Fibroblast of lung (primary cell): Measurements from ENCODE around the gene PTPN13. TPM values are rescaled to one million over a fixed set of nuclear protein-coding genes. Genes with fewer than 3 reads are reported as not detected.

Experiments used
- DNase-seq, 2 donors: peaks; one replicate each; pipeline versions ENCODE4 v3.0.0 to v3.0.0-alpha.2; 2010; ENCODE audit warnings: low read depth in 2 of 2
- H2AFZ ChIP-seq: 2 replicates; pipeline ENCODE4 v1.5.1; 2012; ENCODE audit warnings: low read length, control low read depth, inconsistent platforms
- H3K27ac ChIP-seq: 2 replicates; pipeline ENCODE4 v1.5.1; 2011; ENCODE audit warnings: low read length, control low read depth; ENCODE audit not compliant: insufficient read depth
- H3K27me3 ChIP-seq: 2 replicates; pipeline ENCODE4 v1.5.1; 2011; ENCODE audit warnings: mild to moderate bottlenecking, low read length; ENCODE audit not compliant: control insufficient read depth, insufficient read depth
- H3K36me3 ChIP-seq: 2 replicates; pipeline ENCODE4 v1.5.1; 2011; ENCODE audit warnings: low read length; ENCODE audit not compliant: control insufficient read depth, insufficient read depth
- H3K4me1 ChIP-seq: 2 replicates; pipeline ENCODE4 v1.5.1; 2011; ENCODE audit warnings: low read length; ENCODE audit not compliant: control insufficient read depth, insufficient read depth; ENCODE audit errors: extremely low read depth
- H3K4me2 ChIP-seq: 2 replicates; pipeline ENCODE4 v1.5.1; 2011; ENCODE audit warnings: low read length, control low read depth; ENCODE audit not compliant: insufficient read depth; ENCODE audit errors: extremely low read depth
- H3K4me3 ChIP-seq, 4 experiments: fragments of 200-600 bp in 1 of 4; sonication (generic) in 1 of 4; replicated peaks in 1 of 4; 2 replicates each; pipeline ENCODE4 v1.5.1; 2011 to 2016; ENCODE audit warnings: low read length in 4 of 4, low read depth in 3 of 4, mild to moderate bottlenecking in 3 of 4, control low read depth in 2 of 4, inconsistent platforms in 1 of 4, mixed read lengths in 1 of 4; ENCODE audit not compliant: insufficient read depth in 1 of 4; ENCODE audit errors: control extremely low read depth in 1 of 4
- H3K79me2 ChIP-seq: 2 replicates; pipeline ENCODE4 v1.5.1; 2012; ENCODE audit warnings: mild to moderate bottlenecking, low read length, inconsistent platforms; ENCODE audit not compliant: control insufficient read depth, insufficient read depth
- H3K9ac ChIP-seq: 2 replicates; pipeline ENCODE4 v1.5.1; 2011; ENCODE audit warnings: mild to moderate bottlenecking, low read length, control low read depth; ENCODE audit not compliant: insufficient read depth
- H3K9me3 ChIP-seq: 2 replicates; pipeline ENCODE4 v1.5.1; 2012; ENCODE audit warnings: low read depth, low read length; ENCODE audit not compliant: control insufficient read depth, insufficient read depth
- H4K20me1 ChIP-seq: 2 replicates; pipeline ENCODE4 v1.5.1; 2011; ENCODE audit warnings: low read length; ENCODE audit not compliant: control insufficient read depth, insufficient read depth; ENCODE audit errors: extremely low read depth
- EZH2 ChIP-seq: IDR thresholded peaks from 2 replicates; pipeline ENCODE4 v1.5.1; 2012; ENCODE audit warnings: low read length, control low read depth, mild to moderate bottlenecking; ENCODE audit errors: missing control alignments
- polyA plus RNA-seq, 2 donors: library from polyadenylated mRNA; depleted of rRNA in 1 of 2; stranded (reverse) in 1 of 2; unstranded in 1 of 2; fragments of >200 nt; gene quantifications; 2 replicates each; pipeline ENCODE4 v1.2.1, GENCODE V29; 2011 to 2012; ENCODE audit warnings: missing spikeins in 1 of 2
- total RNA-seq: library from RNA; depleted of rRNA; stranded (reverse); fragments of >200 nt; gene quantifications from 2 replicates; pipeline ENCODE4 v1.2.1, GENCODE V29; 2014
- TF ChIP-seq, protein P1 (sequence below), 2 donors: IDR thresholded peaks in 1 of 2; conservative IDR thresholded peaks in 1 of 2; 1 replicate in 1 of 2; 2 replicates in 1 of 2; pipeline ENCODE4 v1.5.1; 2011 to 2012; ENCODE audit warnings: low read length in 2 of 2, control low read depth in 1 of 2, inconsistent platforms in 1 of 2, low read depth in 1 of 2, mild to moderate bottlenecking in 1 of 2

The PTPN13 gene
- total and polyA plus RNA-seq, 2 donors (not counting 1 experiment from before 2014, with no cell fraction given) = 16.5 to 136 TPM

GRCh38 chr4:86847571-86847970, 253.5 kb downstream of the PTPN13 start:
- no peak overlapping the region for H3K27ac ChIP-seq
- H3K79me2 ChIP-seq = no peaks in the 10 kb centered on the region
- H3K9ac ChIP-seq = no peak overlapping the region
- no peak overlapping the region for H2AFZ ChIP-seq
- H3K27me3 ChIP-seq = no peaks in the 10 kb centered on the region
- H3K36me3 ChIP-seq = no peaks in the 10 kb centered on the region
- no peaks in the 10 kb centered on the region for H3K9me3 ChIP-seq
- no peak for DNase-seq
- TF ChIP-seq, protein P1, sequence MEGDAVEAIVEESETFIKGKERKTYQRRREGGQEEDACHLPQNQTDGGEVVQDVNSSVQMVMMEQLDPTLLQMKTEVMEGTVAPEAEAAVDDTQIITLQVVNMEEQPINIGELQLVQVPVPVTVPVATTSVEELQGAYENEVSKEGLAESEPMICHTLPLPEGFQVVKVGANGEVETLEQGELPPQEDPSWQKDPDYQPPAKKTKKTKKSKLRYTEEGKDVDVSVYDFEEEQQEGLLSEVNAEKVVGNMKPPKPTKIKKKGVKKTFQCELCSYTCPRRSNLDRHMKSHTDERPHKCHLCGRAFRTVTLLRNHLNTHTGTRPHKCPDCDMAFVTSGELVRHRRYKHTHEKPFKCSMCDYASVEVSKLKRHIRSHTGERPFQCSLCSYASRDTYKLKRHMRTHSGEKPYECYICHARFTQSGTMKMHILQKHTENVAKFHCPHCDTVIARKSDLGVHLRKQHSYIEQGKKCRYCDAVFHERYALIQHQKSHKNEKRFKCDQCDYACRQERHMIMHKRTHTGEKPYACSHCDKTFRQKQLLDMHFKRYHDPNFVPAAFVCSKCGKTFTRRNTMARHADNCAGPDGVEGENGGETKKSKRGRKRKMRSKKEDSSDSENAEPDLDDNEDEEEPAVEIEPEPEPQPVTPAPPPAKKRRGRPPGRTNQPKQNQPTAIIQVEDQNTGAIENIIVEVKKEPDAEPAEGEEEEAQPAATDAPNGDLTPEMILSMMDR (conservative IDR thresholded peaks at IDR 0.05 in 1 of 2, IDR thresholded peaks at IDR 0.05 in 1 of 2; ENCODE audit: low read depth in 1 of 2, low read length in 2 of 2) = no peak
- TF ChIP-seq EZH2 = no peak
- H3K4me1 ChIP-seq = no peaks in the 10 kb centered on the region
- H3K4me3 ChIP-seq = no peak overlapping the region
- no peaks in the 10 kb centered on the region for H4K20me1 ChIP-seq
- H3K4me2 ChIP-seq = no peak overlapping the region

- H3K4me2 ChIP-seq = no peak overlapping the region
- DNase-seq = peak in 1 of 2 donors; percentile 63
- H3K4me3 ChIP-seq = no peak overlapping the region
Measured at GRCh38 chr4:86848136-86848535, 254.0 kb downstream of the PTPN13 start.

DNA sequence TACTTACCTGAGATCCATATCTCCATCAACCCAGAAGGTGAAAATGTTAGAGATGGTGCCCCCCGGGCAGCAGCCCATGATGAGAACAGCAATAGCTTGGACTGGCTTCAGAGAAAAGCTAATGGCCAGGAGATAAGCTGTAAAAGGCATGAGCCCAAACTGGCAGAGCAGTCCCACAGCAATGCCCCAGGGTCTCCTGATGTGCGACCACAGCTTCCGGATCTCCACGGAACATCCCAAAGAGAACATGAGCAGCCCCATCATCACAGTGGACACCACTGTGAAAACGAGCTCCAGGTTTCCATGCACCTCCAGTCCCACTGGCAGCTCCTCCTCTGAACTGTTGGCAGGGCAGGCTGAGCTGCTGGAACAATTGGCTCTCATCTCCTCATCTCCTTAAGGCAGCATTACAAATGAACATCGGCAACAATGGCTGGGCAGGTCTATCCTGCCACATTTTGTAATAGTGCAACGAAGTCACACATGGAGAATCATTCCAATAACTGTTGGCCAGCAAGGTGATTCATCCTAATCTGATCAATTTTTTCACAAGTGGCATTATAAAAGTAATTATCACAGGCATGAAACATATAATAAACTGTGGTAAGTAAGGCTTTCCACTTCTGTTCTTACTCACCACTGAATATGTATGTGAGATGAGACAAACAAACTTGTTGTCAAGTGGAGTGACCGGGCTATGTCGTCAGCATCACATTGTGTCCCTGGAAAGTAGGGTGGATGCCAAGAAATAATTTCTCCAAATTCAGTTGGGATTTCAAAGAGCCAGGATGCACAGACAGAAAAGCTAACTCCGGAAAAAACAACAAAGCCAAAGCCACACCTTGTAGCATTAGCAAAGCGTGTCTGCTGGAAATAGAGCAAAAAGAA, 254.9 kb downstream of the PTPN13 start, which contains the start of gene SLC10A6:
SLC10A6 (minus strand) TSS at position 653 of the 888 bp plus-strand sequence; CDS start at position 384, 269 bp downstream.
- Histone ChIP-seq H3K4me1 (no peaks in the 10 kb centered on the region), H4K20me1 (no peaks in the 10 kb centered on the region), H3K79me2 (no peaks in the 10 kb centered on the region), H2AFZ (no peak within 1 kb of the TSS), H3K9me3 (no peaks in the 10 kb centered on the region), H3K9ac (no peak within 1 kb of the TSS), H3K36me3 (no peaks in the 10 kb centered on the region), H3K4me3 (no peak within 1 kb of the TSS), H3K27me3 (no peaks in the 10 kb centered on the region), H3K27ac (no peak within 1 kb of the TSS), H3K4me2 (no peak within 1 kb of the TSS)
- TF ChIP-seq, protein P1 (conservative IDR thresholded peaks at IDR 0.05 in 1 of 2, IDR thresholded peaks at IDR 0.05 in 1 of 2; ENCODE audit: low read depth in 1 of 2, low read length in 2 of 2) = no peak
- no peak for TF ChIP-seq EZH2
- DNase-seq = no peak

More at GRCh38 chr4:86848136-86848535, 254.0 kb downstream of the PTPN13 start:
- no peaks in the 10 kb centered on the region for H3K36me3 ChIP-seq
- peak overlapping the region; percentile 21 for H2AFZ ChIP-seq
- no peaks in the 10 kb centered on the region for H4K20me1 ChIP-seq
- H3K27me3 ChIP-seq = no peaks in the 10 kb centered on the region
- H3K4me1 ChIP-seq = no peaks in the 10 kb centered on the region
- H3K9ac ChIP-seq = no peak overlapping the region
- no peak overlapping the region for H3K27ac ChIP-seq
- TF ChIP-seq EZH2 = no peak
- TF ChIP-seq, protein P1 (conservative IDR thresholded peaks at IDR 0.05 in 1 of 2, IDR thresholded peaks at IDR 0.05 in 1 of 2; ENCODE audit: low read depth in 1 of 2, low read length in 2 of 2) = no peak
- H3K9me3 ChIP-seq = no peaks in the 10 kb centered on the region
- H3K79me2 ChIP-seq = no peaks in the 10 kb centered on the region
